ENCODE data around the gene NELFA.
"Not testable (repeated sequence)": the region's sequence is repeated elsewhere in the genome, so short reads cannot be mapped to it uniquely, and the experiment has no call there.

Gene NELFA

GRCh38 chr4:1993718-1994516, 14.9 kb downstream of the NELFA start:
- FAIRE-seq = not testable (repeated sequence)

- FAIRE-seq = no peak
Measured at GRCh38 chr4:1993169-1993516, 15.6 kb downstream of the NELFA start.

GRCh38 chr4:1992468-1993168, 16.2 kb downstream of the NELFA start:
- FAIRE-seq = no peak

GRCh38 chr4:1991596-1992434, 17.0 kb downstream of the NELFA start:
- FAIRE-seq = no peak

- FAIRE-seq = no peak
Measured at GRCh38 chr4:1991087-1991486, 17.7 kb downstream of the NELFA start.

- no peak for FAIRE-seq
Measured at GRCh38 chr4:1990676-1991075, 18.1 kb downstream of the NELFA start.

GRCh38 chr4:1990348-1990645, 18.5 kb downstream of the NELFA start:
- no peak for FAIRE-seq

- FAIRE-seq = no peak
Measured at GRCh38 chr4:1989533-1990347, 19.0 kb downstream of the NELFA start.

- FAIRE-seq = no peak
Measured at GRCh38 chr4:1988327-1988724, 20.4 kb downstream of the NELFA start.

GRCh38 chr4:1987721-1988326, 20.9 kb downstream of the NELFA start:
- no peak for FAIRE-seq

GRCh38 chr4:1987296-1987695, 21.5 kb downstream of the NELFA start:
- no peak for FAIRE-seq

GRCh38 chr4:1986578-1987210, 22.1 kb downstream of the NELFA start:
- no peak for FAIRE-seq

- no peak for FAIRE-seq
Measured at GRCh38 chr4:1985780-1986577, 22.8 kb downstream of the NELFA start.

GRCh38 chr4:1985294-1985693, 23.5 kb downstream of the NELFA start:
- no peak for FAIRE-seq

GRCh38 chr4:1984406-1985191, 24.2 kb downstream of the NELFA start:
- FAIRE-seq = no peak

- FAIRE-seq = no peak
Measured at GRCh38 chr4:1983846-1984405, 24.8 kb downstream of the NELFA start.

- FAIRE-seq = no peak
Measured at GRCh38 chr4:1983053-1983845, 25.5 kb downstream of the NELFA start.

- no peak for FAIRE-seq
Measured at GRCh38 chr4:1982124-1983052, 26.4 kb downstream of the NELFA start.
